ENCODE results near the gene ARVCF. TPM values are rescaled to one million over a fixed set of nuclear protein-coding genes. Genes with fewer than 3 reads are reported as not detected.
A peak's percentile ranks its signal among the peaks of the same experiment; 100 is the strongest.

The ARVCF gene
- total and polyA plus RNA-seq, 9 of the 15 experiments (the other 6 are each of a cell fraction or from before 2014, with no cell fraction given): 0.03 to 97.4 (median 15.6) TPM

GRCh38 chr22:19943082-19944026 is 73.3 kb downstream of the ARVCF start (continued):
- TF ChIP-seq, protein P1, sequence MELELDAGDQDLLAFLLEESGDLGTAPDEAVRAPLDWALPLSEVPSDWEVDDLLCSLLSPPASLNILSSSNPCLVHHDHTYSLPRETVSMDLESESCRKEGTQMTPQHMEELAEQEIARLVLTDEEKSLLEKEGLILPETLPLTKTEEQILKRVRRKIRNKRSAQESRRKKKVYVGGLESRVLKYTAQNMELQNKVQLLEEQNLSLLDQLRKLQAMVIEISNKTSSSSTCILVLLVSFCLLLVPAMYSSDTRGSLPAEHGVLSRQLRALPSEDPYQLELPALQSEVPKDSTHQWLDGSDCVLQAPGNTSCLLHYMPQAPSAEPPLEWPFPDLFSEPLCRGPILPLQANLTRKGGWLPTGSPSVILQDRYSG (tag; conservative IDR thresholded peaks at IDR 0.05; ENCODE audit: low read depth): no peak
- no peak for TF ChIP-seq ZNF589 (CRISPR knock-in tag; IDR thresholded peaks at IDR 0.05; ENCODE audit: low read depth)
- peak; percentile 17 for TF ChIP-seq POLR2G (IDR thresholded peaks at IDR 0.05; ENCODE audit: low read depth, low read length)
- TF ChIP-seq, protein P2, sequence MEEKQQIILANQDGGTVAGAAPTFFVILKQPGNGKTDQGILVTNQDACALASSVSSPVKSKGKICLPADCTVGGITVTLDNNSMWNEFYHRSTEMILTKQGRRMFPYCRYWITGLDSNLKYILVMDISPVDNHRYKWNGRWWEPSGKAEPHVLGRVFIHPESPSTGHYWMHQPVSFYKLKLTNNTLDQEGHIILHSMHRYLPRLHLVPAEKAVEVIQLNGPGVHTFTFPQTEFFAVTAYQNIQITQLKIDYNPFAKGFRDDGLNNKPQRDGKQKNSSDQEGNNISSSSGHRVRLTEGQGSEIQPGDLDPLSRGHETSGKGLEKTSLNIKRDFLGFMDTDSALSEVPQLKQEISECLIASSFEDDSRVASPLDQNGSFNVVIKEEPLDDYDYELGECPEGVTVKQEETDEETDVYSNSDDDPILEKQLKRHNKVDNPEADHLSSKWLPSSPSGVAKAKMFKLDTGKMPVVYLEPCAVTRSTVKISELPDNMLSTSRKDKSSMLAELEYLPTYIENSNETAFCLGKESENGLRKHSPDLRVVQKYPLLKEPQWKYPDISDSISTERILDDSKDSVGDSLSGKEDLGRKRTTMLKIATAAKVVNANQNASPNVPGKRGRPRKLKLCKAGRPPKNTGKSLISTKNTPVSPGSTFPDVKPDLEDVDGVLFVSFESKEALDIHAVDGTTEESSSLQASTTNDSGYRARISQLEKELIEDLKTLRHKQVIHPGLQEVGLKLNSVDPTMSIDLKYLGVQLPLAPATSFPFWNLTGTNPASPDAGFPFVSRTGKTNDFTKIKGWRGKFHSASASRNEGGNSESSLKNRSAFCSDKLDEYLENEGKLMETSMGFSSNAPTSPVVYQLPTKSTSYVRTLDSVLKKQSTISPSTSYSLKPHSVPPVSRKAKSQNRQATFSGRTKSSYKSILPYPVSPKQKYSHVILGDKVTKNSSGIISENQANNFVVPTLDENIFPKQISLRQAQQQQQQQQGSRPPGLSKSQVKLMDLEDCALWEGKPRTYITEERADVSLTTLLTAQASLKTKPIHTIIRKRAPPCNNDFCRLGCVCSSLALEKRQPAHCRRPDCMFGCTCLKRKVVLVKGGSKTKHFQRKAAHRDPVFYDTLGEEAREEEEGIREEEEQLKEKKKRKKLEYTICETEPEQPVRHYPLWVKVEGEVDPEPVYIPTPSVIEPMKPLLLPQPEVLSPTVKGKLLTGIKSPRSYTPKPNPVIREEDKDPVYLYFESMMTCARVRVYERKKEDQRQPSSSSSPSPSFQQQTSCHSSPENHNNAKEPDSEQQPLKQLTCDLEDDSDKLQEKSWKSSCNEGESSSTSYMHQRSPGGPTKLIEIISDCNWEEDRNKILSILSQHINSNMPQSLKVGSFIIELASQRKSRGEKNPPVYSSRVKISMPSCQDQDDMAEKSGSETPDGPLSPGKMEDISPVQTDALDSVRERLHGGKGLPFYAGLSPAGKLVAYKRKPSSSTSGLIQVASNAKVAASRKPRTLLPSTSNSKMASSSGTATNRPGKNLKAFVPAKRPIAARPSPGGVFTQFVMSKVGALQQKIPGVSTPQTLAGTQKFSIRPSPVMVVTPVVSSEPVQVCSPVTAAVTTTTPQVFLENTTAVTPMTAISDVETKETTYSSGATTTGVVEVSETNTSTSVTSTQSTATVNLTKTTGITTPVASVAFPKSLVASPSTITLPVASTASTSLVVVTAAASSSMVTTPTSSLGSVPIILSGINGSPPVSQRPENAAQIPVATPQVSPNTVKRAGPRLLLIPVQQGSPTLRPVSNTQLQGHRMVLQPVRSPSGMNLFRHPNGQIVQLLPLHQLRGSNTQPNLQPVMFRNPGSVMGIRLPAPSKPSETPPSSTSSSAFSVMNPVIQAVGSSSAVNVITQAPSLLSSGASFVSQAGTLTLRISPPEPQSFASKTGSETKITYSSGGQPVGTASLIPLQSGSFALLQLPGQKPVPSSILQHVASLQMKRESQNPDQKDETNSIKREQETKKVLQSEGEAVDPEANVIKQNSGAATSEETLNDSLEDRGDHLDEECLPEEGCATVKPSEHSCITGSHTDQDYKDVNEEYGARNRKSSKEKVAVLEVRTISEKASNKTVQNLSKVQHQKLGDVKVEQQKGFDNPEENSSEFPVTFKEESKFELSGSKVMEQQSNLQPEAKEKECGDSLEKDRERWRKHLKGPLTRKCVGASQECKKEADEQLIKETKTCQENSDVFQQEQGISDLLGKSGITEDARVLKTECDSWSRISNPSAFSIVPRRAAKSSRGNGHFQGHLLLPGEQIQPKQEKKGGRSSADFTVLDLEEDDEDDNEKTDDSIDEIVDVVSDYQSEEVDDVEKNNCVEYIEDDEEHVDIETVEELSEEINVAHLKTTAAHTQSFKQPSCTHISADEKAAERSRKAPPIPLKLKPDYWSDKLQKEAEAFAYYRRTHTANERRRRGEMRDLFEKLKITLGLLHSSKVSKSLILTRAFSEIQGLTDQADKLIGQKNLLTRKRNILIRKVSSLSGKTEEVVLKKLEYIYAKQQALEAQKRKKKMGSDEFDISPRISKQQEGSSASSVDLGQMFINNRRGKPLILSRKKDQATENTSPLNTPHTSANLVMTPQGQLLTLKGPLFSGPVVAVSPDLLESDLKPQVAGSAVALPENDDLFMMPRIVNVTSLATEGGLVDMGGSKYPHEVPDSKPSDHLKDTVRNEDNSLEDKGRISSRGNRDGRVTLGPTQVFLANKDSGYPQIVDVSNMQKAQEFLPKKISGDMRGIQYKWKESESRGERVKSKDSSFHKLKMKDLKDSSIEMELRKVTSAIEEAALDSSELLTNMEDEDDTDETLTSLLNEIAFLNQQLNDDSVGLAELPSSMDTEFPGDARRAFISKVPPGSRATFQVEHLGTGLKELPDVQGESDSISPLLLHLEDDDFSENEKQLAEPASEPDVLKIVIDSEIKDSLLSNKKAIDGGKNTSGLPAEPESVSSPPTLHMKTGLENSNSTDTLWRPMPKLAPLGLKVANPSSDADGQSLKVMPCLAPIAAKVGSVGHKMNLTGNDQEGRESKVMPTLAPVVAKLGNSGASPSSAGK (IDR thresholded peaks at IDR 0.05): no peak
- no peak for TF ChIP-seq GABPB1 (CRISPR knock-in tag; IDR thresholded peaks at IDR 0.05)
- TF ChIP-seq, protein P3, sequence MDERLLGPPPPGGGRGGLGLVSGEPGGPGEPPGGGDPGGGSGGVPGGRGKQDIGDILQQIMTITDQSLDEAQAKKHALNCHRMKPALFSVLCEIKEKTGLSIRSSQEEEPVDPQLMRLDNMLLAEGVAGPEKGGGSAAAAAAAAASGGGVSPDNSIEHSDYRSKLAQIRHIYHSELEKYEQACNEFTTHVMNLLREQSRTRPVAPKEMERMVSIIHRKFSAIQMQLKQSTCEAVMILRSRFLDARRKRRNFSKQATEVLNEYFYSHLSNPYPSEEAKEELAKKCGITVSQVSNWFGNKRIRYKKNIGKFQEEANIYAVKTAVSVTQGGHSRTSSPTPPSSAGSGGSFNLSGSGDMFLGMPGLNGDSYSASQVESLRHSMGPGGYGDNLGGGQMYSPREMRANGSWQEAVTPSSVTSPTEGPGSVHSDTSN (CRISPR knock-in tag; IDR thresholded peaks at IDR 0.05; ENCODE audit: low read depth): no peak
- TF ChIP-seq, protein P3 (tag; conservative IDR thresholded peaks at IDR 0.05; ENCODE audit: low read depth): no peak
- no peak for TF ChIP-seq HNRNPH1 (optimal IDR thresholded peaks at IDR 0.05; ENCODE audit: low read depth, low read length)
- peak; percentile 85 for TF ChIP-seq ZNF354B (CRISPR knock-in tag; IDR thresholded peaks at IDR 0.05)
- TF ChIP-seq ZNF696 (CRISPR knock-in tag; conservative IDR thresholded peaks at IDR 0.05): 0 out of 2 replicates have a peak, but pooled peaks have one; percentile 62
- TF ChIP-seq HEY1 (CRISPR knock-in tag; IDR thresholded peaks at IDR 0.05; ENCODE audit: borderline replicate concordance): no peak

Data from K562 (cell line).